ENCODE measurements around the gene NMT1.

Gene NMT1

DNA sequence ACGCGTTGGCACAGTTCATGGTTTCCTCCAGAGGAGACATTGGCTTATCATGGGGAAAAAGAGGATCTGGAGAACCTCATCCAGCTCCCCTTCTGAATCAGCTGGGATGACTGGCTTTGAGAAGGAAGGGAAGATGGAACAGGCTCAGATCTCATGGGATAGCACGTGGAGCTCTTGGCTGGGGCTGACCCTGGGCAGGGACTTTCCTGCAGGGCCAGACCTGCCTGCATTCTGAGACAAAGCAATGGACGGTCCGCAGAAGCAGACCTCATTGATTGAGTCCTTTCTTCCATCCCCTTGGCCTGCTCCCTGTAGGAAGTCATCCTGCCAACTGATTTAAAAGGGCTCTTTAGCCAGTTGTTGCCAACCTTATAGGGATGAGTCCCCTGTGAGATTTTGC lies 45.0 kb downstream of the NMT1 start:
- FAIRE-seq: no peak

DNA sequence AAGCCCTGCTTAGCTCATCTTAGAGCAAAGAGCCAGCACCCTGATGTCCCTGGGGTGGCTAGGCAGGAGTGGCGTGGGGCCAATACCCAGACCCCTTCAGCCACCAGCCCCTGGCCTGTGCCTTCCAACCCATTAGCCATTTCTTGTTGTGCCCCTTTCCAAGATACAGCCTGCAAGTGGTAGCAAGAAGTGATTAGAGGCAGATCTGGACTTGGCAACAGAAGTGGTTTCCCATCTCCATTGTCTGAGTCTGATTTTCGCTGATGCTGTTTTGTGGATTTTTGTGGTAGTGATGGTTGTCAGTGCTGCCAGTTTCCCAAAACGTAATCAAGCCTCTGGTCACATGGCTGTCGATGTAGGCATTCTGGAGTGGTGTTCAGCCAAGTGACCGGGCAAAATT lies 45.5 kb downstream of the NMT1 start:
- no peak for FAIRE-seq

DNA sequence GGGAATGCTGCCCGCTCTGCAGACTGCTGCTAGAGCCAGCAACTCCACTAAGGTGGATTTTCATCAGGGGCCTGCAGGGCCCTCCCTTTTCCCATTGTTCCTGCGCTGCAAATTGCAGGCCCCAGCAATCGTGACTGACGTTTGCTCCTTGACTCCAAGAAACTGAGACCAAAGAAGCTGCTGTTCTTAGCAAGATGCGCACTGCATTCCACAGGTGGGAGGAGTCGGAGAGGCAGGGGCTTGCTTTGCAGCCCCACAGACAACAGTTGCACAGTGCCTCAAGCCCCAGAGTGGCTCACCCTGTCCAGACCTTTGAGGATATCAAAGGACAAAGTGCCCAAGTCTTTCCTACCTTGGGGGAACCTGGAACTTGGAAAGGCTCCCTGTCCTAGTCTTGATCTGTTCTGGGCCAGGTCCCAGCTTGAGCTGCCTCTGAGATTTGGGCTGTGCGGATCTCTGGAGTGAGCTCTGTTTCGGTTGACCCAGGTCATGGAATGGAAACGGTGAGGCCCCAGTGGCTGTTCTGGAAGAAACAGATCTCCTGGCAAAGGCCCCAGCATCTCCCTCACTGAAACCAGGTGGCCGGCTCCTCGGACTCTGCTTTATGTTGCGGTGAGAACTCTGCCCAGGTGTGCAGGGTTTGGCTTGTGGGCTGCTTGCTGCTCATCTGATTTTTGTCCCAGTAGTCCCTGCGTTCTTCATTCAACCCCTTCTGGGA lies 46.3 kb downstream of the NMT1 start:
- FAIRE-seq: no peak

DNA sequence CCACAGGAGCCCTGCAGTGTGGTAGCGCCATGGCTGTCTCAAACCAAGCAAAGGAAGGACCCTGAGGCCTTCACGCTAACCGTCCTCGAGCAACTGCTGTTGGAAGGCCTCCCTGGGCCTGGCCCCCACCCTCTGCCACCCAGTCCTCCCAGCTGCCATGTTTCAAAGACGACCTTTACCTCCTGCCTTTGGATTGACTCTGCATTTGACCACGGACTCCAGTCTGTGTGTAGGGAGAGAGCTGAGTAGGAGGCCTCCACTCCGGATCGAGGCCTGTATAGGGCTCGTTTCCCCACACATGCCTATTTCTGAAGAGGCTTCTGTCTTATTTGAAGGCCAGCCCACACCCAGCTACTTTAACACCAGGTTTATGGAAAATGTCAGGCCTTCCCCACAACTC lies 46.9 kb downstream of the NMT1 start:
- no peak for FAIRE-seq

DNA sequence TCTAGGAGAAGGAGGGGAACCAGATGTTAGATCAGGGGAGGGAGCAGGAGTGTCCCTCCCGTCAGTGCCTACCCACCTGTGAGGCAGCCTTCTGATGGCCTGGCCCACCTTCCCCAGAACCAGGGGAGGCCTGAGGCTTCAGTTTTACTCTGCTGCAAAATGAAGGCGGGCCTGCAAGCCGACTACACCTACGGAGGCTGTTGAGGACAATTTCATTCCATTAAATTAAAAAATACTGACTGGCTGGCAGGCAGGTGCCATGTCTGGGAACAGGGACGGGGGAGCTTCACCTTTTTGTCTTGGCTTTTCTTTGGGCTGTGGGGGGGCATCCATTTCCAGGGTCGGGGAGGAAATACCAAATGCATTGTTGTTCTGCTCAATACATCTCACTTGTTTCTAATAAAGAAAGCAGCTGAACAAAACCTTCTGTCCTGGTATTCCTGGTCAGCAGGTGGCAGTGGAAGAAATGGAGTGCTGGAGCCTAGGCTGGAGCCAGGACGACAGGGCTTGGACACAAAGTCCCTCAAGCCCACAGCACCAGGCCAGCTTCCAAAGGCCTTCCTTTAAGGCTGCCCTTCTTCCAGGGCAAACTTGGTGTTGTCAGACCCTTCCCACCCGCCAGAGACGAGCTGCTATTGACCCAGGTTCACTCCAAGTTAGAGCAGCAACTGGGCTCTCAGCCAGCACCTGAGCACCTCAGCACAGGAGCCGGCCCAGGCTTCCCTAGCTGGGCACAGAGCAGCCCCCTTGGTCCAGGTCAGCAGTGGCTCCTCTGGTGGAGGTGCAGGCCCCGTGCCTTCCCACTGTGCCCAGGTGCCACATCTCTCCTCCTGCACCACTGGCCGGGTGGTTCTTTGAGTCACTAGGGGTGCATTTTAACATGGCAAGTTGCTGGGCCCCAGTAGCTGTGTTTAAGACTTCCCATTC lies 47.7 kb downstream of the NMT1 start:
- no peak for FAIRE-seq

DNA sequence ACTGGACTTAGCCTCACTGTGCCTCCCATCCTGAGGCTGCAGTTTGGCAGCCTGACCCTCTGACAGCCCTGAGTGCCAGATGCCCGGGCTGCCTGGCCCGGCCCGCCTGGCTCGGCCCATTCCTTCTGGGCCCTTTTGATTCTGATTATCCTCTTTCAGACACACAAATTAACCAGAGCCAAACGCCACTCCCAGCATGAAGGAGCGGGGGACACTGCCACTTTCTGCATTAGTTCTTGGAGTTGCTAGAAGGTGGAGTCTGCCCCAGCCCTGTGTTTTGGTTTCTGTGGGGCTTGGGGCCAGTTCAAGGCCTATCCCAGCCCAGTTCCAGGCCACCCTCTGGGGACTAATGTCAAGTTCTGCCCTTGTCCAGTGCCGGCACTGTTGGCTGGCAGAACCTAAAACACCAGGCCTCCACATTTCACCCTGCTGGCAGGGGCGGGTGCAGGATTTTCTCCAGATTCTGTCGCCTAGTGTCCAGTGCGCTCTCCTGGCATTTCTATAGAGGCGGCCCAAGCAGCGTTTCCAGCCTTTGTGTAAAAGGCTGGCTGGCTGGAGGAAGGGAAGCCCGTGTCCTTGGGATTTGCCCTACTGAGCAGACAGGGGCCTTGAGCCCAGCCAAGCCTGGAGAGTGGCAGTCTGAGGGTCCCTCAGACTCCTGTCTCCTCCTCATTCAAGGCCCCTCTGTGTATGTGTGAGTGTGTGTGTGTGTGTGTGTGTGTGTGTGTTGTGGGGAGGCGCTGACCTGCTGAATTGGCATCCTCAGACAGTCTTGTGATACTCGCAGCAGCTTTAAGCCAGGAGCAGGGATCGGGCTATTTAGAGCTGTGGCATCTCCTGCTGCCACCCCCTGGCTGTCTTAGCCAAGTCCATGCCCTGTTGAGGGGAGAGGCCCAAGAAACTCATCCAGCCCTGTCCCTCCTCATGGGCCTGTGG lies 49.8 kb downstream of the NMT1 start:
- FAIRE-seq: no peak

DNA sequence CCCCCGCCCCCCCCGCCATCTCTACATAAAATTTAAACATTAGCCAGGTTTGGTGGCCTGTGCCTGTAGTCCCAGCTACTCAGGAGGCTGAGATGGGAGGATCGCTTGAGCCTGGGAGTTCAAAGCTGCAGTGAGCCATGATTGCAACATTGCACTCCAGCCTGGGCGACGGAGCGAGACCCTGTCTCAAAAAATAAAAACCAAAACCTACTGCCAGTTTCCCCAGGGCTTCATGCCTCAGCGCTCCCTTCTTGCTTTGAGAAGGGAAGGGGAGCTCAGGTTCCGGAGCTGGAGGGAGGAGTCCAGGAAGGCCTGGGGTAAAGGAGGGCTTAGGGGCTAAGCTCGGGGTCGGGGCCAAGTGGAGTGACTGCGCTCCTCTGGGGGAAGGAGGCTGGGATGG lies 50.7 kb downstream of the NMT1 start:
- no peak for FAIRE-seq

DNA sequence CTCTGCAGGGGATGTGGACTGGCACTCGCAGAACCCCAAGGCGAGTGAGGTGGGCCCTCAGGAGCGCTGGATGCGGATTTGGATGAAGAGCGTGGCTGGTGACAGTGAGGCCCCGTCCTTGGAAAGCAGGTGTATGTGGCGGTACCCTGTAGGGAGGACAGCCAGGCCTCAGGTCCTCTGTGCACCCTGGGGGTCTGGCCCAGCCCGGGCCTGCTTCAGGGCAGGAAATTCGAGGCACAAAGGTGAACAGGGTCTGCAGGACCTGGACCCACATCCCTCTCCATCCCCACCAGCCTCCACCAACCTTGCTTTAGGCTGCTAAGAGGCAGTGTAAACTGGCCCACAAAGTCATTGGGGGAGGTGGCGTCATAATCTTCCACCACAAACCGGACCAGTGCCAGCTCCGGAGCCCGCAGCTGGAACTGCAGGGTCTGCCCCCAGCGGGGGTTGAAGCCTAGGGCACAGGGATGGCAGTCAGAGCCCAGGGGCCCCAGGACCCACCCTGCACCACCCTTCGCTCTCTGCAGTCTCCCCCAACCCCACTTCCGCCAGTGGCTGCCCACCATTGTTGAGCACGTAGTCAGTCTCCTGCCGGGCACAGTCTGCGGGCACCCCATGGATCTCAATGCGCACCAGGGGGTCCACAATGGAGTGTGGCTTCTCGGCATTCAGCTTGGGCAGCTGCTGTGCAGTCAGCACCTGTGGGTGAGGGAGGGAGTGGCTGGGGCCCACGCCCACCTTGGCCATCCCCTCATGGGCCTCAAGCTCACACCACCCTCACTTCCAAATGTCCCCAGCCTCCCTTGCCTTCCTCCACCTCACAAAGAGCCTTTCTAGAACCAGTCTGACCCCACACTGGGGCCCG lies 51.7 kb downstream of the NMT1 start:
- no peak for FAIRE-seq

DNA sequence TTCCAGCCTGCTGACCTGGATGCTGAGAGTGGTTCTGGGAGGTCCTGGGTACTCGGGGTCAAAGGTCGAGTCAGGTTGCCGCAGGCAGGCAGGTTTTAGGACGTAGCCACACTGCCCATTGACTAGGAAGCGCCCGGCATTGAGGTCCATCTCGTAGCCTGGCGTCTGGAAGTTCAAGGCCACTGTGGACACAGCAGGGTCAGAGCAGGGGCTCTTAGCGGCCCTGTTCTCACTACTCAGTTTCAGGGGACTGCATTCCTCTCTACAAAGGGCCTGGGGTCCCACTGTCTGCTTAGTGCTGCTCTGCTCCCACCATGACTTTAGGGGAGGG lies 52.3 kb downstream of the NMT1 start:
- no peak for FAIRE-seq

DNA sequence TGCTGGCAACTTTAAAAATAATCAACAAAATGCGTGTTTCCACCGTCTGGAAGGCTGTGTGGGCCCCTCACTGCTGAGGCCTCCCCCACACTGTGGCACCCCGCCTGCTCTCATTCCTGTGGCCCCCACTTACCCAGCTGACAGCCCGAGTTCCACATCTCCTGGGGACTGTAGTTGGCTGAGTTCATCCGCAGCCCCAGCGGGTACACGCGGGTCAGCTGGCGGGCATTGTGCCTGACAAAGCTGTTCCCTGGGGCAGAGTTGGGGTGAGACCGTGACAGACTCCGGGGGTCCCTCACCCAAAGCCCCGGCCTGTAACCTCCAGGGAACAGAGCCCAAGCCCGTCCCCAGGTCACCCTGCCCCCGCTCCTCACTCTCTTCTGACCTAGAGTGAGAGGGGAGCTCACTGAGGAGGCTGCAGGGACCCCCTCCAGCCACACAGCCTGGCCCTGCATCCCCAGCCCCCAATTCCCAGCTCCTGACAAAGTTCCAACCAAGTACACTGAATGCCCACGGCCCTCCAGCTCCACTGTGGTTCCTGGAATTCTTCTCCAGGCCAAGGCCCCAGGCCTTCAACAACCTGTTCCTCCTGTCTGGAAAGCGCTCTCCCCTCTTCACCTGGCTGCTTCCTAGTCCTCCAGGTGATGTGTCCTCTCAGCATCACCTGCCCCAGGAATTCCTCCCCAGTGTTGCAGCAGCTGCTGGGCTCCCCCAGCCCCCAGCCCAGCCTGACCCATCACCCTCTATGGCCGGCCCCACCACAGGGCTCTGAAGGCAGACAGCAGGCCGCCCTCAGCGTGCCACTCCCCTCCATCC lies 53.2 kb downstream of the NMT1 start:
- no peak for FAIRE-seq

DNA sequence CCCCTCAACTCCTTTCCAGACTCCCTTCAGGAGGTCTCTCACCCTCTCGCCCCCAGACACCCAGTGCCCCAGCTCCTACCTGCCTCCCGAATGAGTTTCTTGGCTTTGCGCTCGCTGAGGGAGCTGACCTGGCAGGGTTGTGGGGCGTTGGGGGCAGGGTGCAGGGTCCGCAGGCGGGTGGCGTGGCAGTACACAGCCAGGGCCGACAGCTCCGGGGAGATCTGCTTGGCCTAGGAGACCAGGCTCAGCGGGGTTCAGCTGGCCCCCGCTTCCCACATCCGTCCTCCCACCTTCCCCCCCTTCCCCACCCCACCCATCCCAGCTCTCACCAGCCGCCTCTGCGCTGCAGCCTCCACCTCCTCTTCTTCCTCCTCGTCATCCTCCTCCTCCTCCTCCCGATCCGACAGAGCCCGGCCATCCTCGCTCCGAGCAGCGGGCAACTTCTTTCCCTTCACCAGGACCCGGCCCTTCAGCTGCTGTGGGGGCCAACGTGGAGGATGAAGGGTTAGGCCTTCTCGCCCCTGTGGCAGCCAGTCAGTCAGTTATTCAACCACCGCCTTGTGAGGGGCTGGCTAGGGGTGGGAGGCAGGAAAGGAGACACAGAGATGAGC lies 54.0 kb downstream of the NMT1 start:
- no peak for FAIRE-seq

DNA sequence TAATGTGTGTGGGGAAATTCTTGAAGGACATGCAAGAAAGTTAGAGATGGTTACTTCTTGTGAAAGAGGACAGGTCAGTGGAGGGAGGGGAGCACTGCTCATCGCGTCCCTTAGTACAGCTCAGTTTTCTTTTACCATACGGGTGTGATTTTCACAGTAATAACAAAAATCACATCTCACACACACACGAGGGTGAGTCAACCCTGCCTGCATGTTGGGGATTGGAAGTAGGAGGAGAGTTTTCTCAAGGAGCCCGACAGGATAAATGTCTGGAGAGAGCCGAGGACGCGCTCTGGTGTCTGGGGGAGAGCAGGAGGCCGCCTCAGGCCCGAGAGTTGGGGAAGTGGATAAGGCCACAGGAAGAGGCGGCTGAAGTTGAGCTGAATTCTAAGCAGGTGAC lies 54.8 kb downstream of the NMT1 start:
- no peak for FAIRE-seq

DNA sequence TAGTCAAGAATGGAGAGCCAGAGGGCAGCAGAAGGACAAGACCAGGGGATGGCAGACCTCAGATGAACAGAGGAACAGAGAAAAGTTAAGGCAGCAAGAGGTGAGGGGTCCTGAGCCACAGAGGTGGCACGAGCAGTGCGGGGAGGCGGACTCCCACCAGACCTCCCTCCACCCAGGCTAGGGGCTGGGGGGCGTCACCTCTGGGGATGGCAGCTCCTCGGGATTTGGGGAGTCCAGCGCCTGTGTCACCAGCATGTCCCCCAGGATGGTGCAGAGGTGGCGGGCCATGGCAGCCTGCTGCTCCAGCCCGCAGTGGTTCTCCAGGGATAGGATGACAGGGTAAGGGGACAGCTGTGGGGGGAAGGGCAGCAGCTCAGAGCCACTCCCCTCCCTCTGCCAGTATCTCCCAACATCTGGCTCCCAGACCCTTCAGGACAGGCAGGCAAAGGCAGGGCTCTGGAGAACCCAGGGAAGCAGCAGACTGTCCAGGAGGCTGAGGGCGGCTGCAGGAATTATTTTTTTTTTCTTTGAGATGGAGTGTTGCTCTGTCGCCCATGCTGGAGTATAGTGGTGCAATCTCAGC lies 55.4 kb downstream of the NMT1 start:
- no peak for FAIRE-seq

DNA sequence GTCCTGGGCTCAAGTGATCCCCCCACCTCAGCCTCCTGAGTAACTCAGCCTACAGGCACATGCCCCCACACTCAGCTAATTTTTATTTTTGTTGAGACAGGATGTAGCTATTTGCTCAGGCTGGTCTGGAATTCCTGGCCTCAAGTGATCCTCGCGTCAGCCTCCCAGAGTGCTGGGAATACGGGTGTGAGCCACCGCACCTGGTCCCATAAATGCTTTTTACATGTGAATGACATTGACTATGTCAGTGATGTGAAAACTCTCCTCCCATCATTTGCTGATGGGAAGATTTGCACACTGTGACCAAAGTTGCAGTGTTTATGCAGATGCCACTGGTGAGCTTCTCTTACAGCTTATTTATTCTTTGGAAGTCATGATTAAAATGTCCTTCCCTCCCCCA lies 56.2 kb downstream of the NMT1 start:
- no peak for FAIRE-seq

DNA sequence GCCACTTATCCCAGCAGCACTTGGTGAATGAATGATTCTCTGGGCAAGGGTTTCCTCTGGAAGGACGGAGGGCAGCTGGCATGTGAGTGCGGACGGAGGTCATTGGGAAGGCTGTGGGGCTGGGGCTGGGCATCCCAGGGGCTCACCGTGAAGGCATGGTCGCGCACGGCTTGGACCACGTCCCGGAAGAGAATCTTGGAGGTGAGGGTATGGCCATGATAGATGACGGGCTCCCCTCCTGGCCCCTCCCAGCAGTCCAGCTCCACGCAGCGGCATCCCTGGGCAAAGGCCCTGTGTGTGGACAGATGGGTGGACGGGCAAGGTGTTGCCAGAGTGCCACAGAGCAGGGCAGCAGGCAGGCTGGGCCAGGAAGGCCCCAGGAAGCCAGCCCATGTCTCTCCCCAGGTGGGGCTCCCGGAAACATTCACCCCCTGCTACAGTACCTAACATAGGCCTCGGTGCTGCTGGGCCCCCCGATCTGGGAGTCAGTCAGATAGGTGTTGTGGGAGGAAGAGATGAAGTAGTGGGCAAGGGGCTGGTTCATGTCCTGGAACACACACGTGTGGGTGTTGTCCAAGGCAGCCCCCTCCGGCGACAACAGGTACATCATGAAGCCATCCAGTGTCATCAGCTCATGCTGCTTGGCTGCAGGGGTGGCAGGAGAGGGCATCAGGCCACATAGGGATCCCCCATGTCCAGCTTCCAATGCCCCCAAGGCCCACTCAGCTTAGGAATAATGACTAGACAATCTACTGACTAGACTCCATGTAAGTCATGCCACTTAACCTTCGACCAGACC lies 56.9 kb downstream of the NMT1 start:
- FAIRE-seq: no peak

DNA sequence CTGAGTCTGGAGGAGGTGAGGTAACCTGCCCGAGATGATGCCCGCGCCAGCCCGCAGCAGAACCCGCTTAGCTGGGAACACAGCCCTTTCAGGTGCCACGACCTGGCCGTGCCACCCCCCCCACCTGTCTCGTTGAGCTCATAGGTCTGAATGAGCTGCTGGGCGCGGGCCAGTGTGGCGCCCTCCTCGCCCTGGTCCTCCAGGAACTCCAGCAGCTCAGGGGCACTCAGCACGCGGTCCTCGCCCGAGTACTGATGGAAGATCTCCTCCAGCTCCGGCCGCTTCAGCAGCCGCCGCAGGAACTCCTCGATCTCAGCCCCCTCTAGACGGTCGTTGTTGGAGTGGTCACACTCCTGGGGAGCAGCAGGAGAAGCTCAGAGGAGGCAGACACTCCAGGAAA lies 57.6 kb downstream of the NMT1 start:
- no peak for FAIRE-seq

DNA sequence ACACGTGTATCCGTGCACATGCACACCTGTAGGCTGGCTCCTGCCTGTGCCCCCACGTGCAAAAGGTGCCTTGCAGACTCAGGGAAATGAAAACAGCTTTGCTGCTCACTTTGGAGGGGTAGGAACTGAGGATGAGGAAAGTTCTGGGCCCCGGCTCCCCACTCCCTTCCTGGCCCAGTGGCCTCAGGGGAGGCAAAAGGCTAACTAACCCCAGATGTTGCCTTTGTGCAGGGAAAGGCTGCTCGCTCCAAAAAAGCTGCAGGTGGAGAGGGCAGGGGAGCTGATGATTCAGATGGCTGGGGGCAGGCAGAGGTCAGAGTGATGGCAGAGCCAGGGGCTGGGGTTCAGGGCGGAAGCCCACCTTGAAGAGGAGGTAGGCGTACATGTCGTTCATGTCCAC lies 58.8 kb downstream of the NMT1 start:
- no peak for FAIRE-seq

DNA sequence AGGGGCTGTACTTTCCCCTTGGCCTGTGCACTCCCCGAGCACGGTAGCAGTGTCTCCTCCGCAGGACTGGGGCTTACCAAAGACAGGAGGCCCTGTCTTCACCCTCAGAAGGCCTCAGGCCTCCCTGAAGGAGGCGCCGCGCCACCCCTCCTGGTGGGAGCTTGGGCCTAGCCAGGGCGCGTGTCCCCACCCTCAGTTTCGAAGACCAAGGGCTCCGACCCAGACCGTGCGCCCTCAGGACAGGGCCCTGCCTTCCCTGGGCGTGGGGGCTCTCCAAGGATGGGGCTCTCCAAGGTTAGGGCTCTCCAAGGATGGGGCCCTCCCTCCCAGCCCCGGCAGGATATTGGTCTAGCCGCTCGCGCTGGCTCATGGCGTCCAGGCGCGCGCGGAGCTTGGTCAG lies 59.4 kb downstream of the NMT1 start:
- no peak for FAIRE-seq

DNA sequence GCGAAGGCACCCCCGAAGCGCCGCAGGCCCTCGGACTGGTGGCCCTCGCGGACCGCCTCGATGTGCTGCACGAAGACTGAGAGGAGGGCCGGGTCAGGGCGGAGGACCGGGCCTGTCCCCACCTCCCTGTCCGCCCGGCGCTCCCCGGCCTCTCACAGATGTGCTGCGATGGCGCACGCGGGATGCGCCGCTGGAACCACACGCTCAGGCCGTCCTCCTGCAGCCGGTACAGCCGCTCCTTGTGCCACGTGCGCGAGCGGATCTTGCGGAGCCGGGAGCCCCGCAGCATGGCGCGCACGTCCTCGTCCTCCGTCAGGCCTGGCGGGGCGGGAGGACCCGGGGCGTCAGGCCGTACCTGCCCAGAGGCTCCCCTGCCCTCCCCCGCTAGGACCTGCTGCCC lies 59.9 kb downstream of the NMT1 start:
- no peak for FAIRE-seq

Data from colon (tissue), 2 donors.